ENCODE data around the gene HYAL2.

GRCh38 chr3:50320853-50321335 lies 1.7 kb downstream of the HYAL2 start:
- no peak for TF ChIP-seq CTCF (IDR thresholded peaks at IDR 0.05; ENCODE audit: insufficient read depth, low read length, poor library complexity, severe bottlenecking)
- no peak for TF ChIP-seq EZH2phosphoT487 (conservative IDR thresholded peaks at IDR 0.05; ENCODE audit: low read length)
